Neutrophil (primary cell): ENCODE data around the gene REEP2.
A peak's percentile ranks its signal among the peaks of the same experiment; 100 is the strongest.
"Not testable (repeated sequence)": the region's sequence is repeated elsewhere in the genome, so short reads cannot be mapped to it uniquely, and the experiment has no call there.

Experiments used
- H3K27ac ChIP-seq: fragments of 200-600 bp; sonication (generic); 2 replicates; pipeline ENCODE4 v1.5.1; 2016; ENCODE audit warnings: mild to moderate bottlenecking, moderate library complexity
- H3K27me3 ChIP-seq: fragments of 200-600 bp; sonication (generic); 2 replicates; pipeline ENCODE4 v1.6.0; 2016; ENCODE audit warnings: mild to moderate bottlenecking
- H3K36me3 ChIP-seq: fragments of 200-600 bp; sonication (generic); 2 replicates; pipeline ENCODE4 v1.5.1; 2017
- H3K4me1 ChIP-seq, 2 experiments: fragments of 200-600 bp in 1 of 2; sonication (generic) in 1 of 2; 1 replicate in 1 of 2; 2 replicates in 1 of 2; pipeline versions ENCODE4 v1.5.1 to v1.6.1; 2013 to 2016; ENCODE audit warnings: low read depth in 1 of 2, low read length in 1 of 2, mild to moderate bottlenecking in 1 of 2, moderate library complexity in 1 of 2; ENCODE audit not compliant: control insufficient read depth in 1 of 2, insufficient read depth in 1 of 2
- H3K4me3 ChIP-seq, 2 experiments: fragments of 200-600 bp in 1 of 2; sonication (generic) in 1 of 2; 1 replicate in 1 of 2; 2 replicates in 1 of 2; pipeline ENCODE4 v1.5.1; 2013 to 2016; ENCODE audit warnings: low read depth in 1 of 2, low read length in 1 of 2, mild to moderate bottlenecking in 1 of 2, moderate library complexity in 1 of 2
- H3K9me3 ChIP-seq: fragments of 200-600 bp; sonication (generic); 2 replicates; pipeline ENCODE4 v1.5.1; 2016
- CTCF ChIP-seq: fragments of 200-600 bp; sonication (generic); IDR thresholded peaks from 2 replicates; pipeline ENCODE4 v1.5.1; 2016; ENCODE audit warnings: antibody characterized with exemption

The REEP2 gene

GRCh38 chr5:138410996-138411640 is 27.7 kb upstream of the REEP2 start:
- H3K36me3 ChIP-seq: peaks cover 74% of the 10 kb centered on the region

GRCh38 chr5:138418444-138418843 is 20.4 kb upstream of the REEP2 start:
- Histone ChIP-seq H3K4me1 (no peaks in the 10 kb centered on the region), H3K27me3 (no peaks in the 10 kb centered on the region), H3K9me3 (no peaks in the 10 kb centered on the region), H3K4me3 (no peak overlapping the region), H3K27ac (no peak overlapping the region), H3K36me3 (peaks cover 100% of the 10 kb centered on the region)
- TF ChIP-seq CTCF: no peak

More at GRCh38 chr5:138410996-138411640, 27.7 kb upstream of the REEP2 start:
- not testable (repeated sequence) for H3K9me3 ChIP-seq, H3K27me3 ChIP-seq, H3K4me3 ChIP-seq, H3K4me1 ChIP-seq, H3K27ac ChIP-seq
- peak; percentile 34 for TF ChIP-seq CTCF

GRCh38 chr5:138425079-138425478 is 13.8 kb upstream of the REEP2 start:
- no peak overlapping the region for H3K4me3 ChIP-seq
- H3K27ac ChIP-seq: no peak overlapping the region
- peaks cover 98% of the 10 kb centered on the region for H3K36me3 ChIP-seq
- H3K4me1 ChIP-seq: no peaks in the 10 kb centered on the region
- H3K27me3 ChIP-seq: no peaks in the 10 kb centered on the region
- H3K9me3 ChIP-seq: peaks cover 1% of the 10 kb centered on the region
- TF ChIP-seq CTCF: no peak

GRCh38 chr5:138435943-138436342 is 2.9 kb upstream of the REEP2 start:
- Histone ChIP-seq H3K4me3 (no peak overlapping the region), H3K9me3 (peaks cover 8% of the 10 kb centered on the region), H3K27ac (no peak overlapping the region), H3K27me3 (peaks cover 39% of the 10 kb centered on the region), H3K4me1 (peaks cover 0 to 9% of the 10 kb centered on the region in 2 experiments), H3K36me3 (peaks cover 73% of the 10 kb centered on the region)
- TF ChIP-seq CTCF: no peak

GRCh38 chr5:138438003-138438723 is 694 bp upstream of the REEP2 start:
- Histone ChIP-seq H3K4me1 (peaks cover 0 to 9% of the 10 kb centered on the region in 2 experiments), H3K4me3 (no peak overlapping the region), H3K9me3 (no peaks in the 10 kb centered on the region), H3K36me3 (peaks cover 51% of the 10 kb centered on the region), H3K27me3 (peaks cover 44% of the 10 kb centered on the region), H3K27ac (no peak overlapping the region)
- no peak for TF ChIP-seq CTCF
